ENCODE measurements around the gene ZDHHC11B. TPM values are rescaled to one million over a fixed set of nuclear protein-coding genes. Genes with fewer than 3 reads are reported as not detected.

ZDHHC11B gene
- total RNA-seq, 4 donors from 2014 or later = 0.24 to 1.2 (median 0.71) TPM

- intact Hi-C loops (cut with DNase I; ENCODE audit: low total_unique reads) = no loop called here
- in situ Hi-C loops (cut with MboI; ENCODE audit: low sequenced_read_pairs in 4 of 4) = loop anchor here in 1 of 4 donors (10.0 kb wide), 1 partner anchor 244 kb away; no protein-coding TSS in a partner anchor
- Histone ChIP-seq H3K36me3 (peaks cover 0 to 31% of the 10 kb centered on the region in 2 donors), H3K9me3 (no peaks in the 10 kb centered on the region), H3K4me3 (no peak overlapping the region), H3K27me3 (no peaks in the 10 kb centered on the region), H3K4me1 (no peaks in the 10 kb centered on the region), H3K27ac (no peak overlapping the region)
- DNase-seq (no peak), ATAC-seq (no peak)
- TF ChIP-seq CTCF (IDR thresholded peaks at IDR 0.05 in 4 of 5, conservative IDR thresholded peaks at IDR 0.05 in 1 of 5) = no peak
These were observed 124.0 kb downstream of the ZDHHC11B start for GRCh38 chr5:660491-661030.

Other genes starting within 250 kb of the ZDHHC11B start
- under 1 TPM in 3 of 4 donors, not detected in 1; 0.36 to 0.56 (median 0.40) TPM for gene CEP72, start 172.4 kb downstream of the ZDHHC11B start, total RNA-seq
- 1 to 10 TPM; 2.4 to 8.7 (median 3.2) TPM for gene TPPP, start 91.4 kb downstream of the ZDHHC11B start, total RNA-seq
- gene ZDHHC11, start 66.3 kb upstream of the ZDHHC11B start, total RNA-seq = 1 to 10 TPM in 2 of 4 donors, under 1 TPM in 1, not detected in 1; 0.85 to 3.8 (median 2.3) TPM
- 10 to 100 TPM; 20.3 to 28.8 (median 22.2) TPM for gene BRD9, start 108.1 kb upstream of the ZDHHC11B start, total RNA-seq
- gene TRIP13, start 108.2 kb upstream of the ZDHHC11B start, total RNA-seq = 1 to 10 TPM in 1 of 4 donors, under 1 TPM in 3; 0.41 to 1.6 (median 0.50) TPM
- gene NKD2, start 224.1 kb upstream of the ZDHHC11B start, total RNA-seq = not detected

Measured in gastrocnemius medialis (tissue), 4 donors.